T-helper 17 cell (primary cell): ENCODE data around the gene LMTK2. TPM values are rescaled to one million over a fixed set of nuclear protein-coding genes. Genes with fewer than 3 reads are reported as not detected.
A peak's percentile ranks its signal among the peaks of the same experiment; 100 is the strongest.

Experiments
- ATAC-seq: fragments of 150-1000 bp; cut with Tn5 transposase; 2 replicates; pipeline ENCODE4 v1.10.0; 2021; ENCODE audit warnings: mild to moderate bottlenecking, moderate library complexity
- DNase-seq, 3 donors: peaks; one replicate each; pipeline versions ENCODE4 v3.0.0 to v3.0.0-alpha.2; 2020 to 2021
- H3K9me3 ChIP-seq: one replicate; pipeline ENCODE4 v1.7.0; 2013; ENCODE audit warnings: low read length, mild to moderate bottlenecking; ENCODE audit not compliant: control insufficient read depth, poor library complexity, severe bottlenecking
- H3K27ac Mint-ChIP-seq: one replicate; pipeline ENCODE4 v1.8.0; 2022; ENCODE audit warnings: mild to moderate bottlenecking, moderate library complexity, mixed read lengths
- H3K27me3 Mint-ChIP-seq: one replicate; pipeline ENCODE4 v1.8.0; 2022; ENCODE audit warnings: mixed read lengths
- H3K36me3 Mint-ChIP-seq: one replicate; pipeline ENCODE4 v1.8.0; 2022; ENCODE audit warnings: low read depth, mixed read lengths
- H3K4me1 Mint-ChIP-seq: one replicate; pipeline ENCODE4 v1.8.0; 2022; ENCODE audit warnings: mild to moderate bottlenecking, mixed read lengths
- H3K4me3 Mint-ChIP-seq: one replicate; pipeline ENCODE4 v1.8.0; 2022; ENCODE audit warnings: mild to moderate bottlenecking, moderate library complexity, mixed read lengths
- total RNA-seq, 4 donors: library from RNA in 2 of 4; stranded (reverse) in 2 of 4; gene quantifications; one replicate each; pipeline ENCODE4 v1.2.3 and lab custom pipeline; 2022 to 2026

LMTK2 gene
- total RNA-seq, 2 donors from 2014 or later: 16.6 to 35.0 TPM

- ATAC-seq: no peak
- Mint-ChIP-seq H3K27ac (no peak overlapping the region), H3K4me3 (no peak overlapping the region), H3K36me3 (peaks cover 2% of the 10 kb centered on the region), H3K27me3 (no peaks in the 10 kb centered on the region), H3K4me1 (peaks cover 6% of the 10 kb centered on the region)
- H3K9me3 ChIP-seq: no peaks in the 10 kb centered on the region
- DNase-seq: no peak
These were observed 56.6 kb downstream of the LMTK2 start for GRCh38 chr7:98163269-98163668.

GRCh38 chr7:98163704-98164494, 57.2 kb downstream of the LMTK2 start:
- peaks cover 6% of the 10 kb centered on the region for H3K4me1 Mint-ChIP-seq
- H3K27me3 Mint-ChIP-seq: no peaks in the 10 kb centered on the region
- H3K27ac Mint-ChIP-seq: no peak overlapping the region
- no peak for ATAC-seq
- H3K36me3 Mint-ChIP-seq: peaks cover 2% of the 10 kb centered on the region
- H3K4me3 Mint-ChIP-seq: no peak overlapping the region
- DNase-seq: no peak
- no peaks in the 10 kb centered on the region for H3K9me3 ChIP-seq

GRCh38 chr7:98165827-98166667, 59.4 kb downstream of the LMTK2 start:
- Mint-ChIP-seq H3K27ac (no peak overlapping the region), H3K27me3 (no peaks in the 10 kb centered on the region), H3K36me3 (no peaks in the 10 kb centered on the region), H3K4me3 (no peak overlapping the region), H3K4me1 (peaks cover 8% of the 10 kb centered on the region)
- DNase-seq: peak in 1 of 3 donors; percentile 27
- no peaks in the 10 kb centered on the region for H3K9me3 ChIP-seq
- ATAC-seq: peak; percentile 64

GRCh38 chr7:98166668-98166970, 60.0 kb downstream of the LMTK2 start:
- Mint-ChIP-seq H3K27ac (no peak overlapping the region), H3K36me3 (no peaks in the 10 kb centered on the region), H3K4me1 (peaks cover 8% of the 10 kb centered on the region), H3K27me3 (no peaks in the 10 kb centered on the region), H3K4me3 (no peak overlapping the region)
- no peak for ATAC-seq
- H3K9me3 ChIP-seq: no peaks in the 10 kb centered on the region
- DNase-seq: no peak

- H3K4me3 Mint-ChIP-seq: no peak overlapping the region
- H3K27me3 Mint-ChIP-seq: no peaks in the 10 kb centered on the region
- peaks cover 8% of the 10 kb centered on the region for H3K4me1 Mint-ChIP-seq
- H3K9me3 ChIP-seq: no peaks in the 10 kb centered on the region
- peak overlapping the region; percentile 39 for H3K27ac Mint-ChIP-seq
- H3K36me3 Mint-ChIP-seq: no peaks in the 10 kb centered on the region
- DNase-seq: no peak
- ATAC-seq: no peak
These were observed 61.0 kb downstream of the LMTK2 start for GRCh38 chr7:98167653-98168052.

GRCh38 chr7:98168181-98168903, 61.7 kb downstream of the LMTK2 start:
- peak in 2 of 3 donors; percentile 51 to 57 for DNase-seq
- peaks cover 8% of the 10 kb centered on the region for H3K4me1 Mint-ChIP-seq
- no peak overlapping the region for H3K4me3 Mint-ChIP-seq
- no peaks in the 10 kb centered on the region for H3K36me3 Mint-ChIP-seq
- H3K27me3 Mint-ChIP-seq: no peaks in the 10 kb centered on the region
- ATAC-seq: peak; percentile 87
- no peaks in the 10 kb centered on the region for H3K9me3 ChIP-seq
- H3K27ac Mint-ChIP-seq: peak overlapping the region; percentile 39

GRCh38 chr7:98168904-98169621, 62.4 kb downstream of the LMTK2 start:
- no peaks in the 10 kb centered on the region for H3K9me3 ChIP-seq
- no peaks in the 10 kb centered on the region for H3K36me3 Mint-ChIP-seq
- DNase-seq (no peak), ATAC-seq (no peak)
- H3K4me3 Mint-ChIP-seq: no peak overlapping the region
- H3K27me3 Mint-ChIP-seq: no peaks in the 10 kb centered on the region
- H3K27ac Mint-ChIP-seq: no peak overlapping the region
- H3K4me1 Mint-ChIP-seq: peaks cover 8% of the 10 kb centered on the region

GRCh38 chr7:98170966-98171365, 64.3 kb downstream of the LMTK2 start:
- H3K27ac Mint-ChIP-seq: no peak overlapping the region
- H3K27me3 Mint-ChIP-seq: no peaks in the 10 kb centered on the region
- H3K9me3 ChIP-seq: no peaks in the 10 kb centered on the region
- no peak for DNase-seq
- ATAC-seq: no peak
- peaks cover 12% of the 10 kb centered on the region for H3K4me1 Mint-ChIP-seq
- H3K4me3 Mint-ChIP-seq: no peak overlapping the region
- H3K36me3 Mint-ChIP-seq: peaks cover 6% of the 10 kb centered on the region

GRCh38 chr7:98171449-98171848, 64.8 kb downstream of the LMTK2 start:
- Mint-ChIP-seq H3K36me3 (peaks cover 6% of the 10 kb centered on the region), H3K27me3 (no peaks in the 10 kb centered on the region), H3K4me3 (no peak overlapping the region), H3K4me1 (peaks cover 12% of the 10 kb centered on the region), H3K27ac (no peak overlapping the region)
- H3K9me3 ChIP-seq: no peaks in the 10 kb centered on the region
- DNase-seq: no peak
- no peak for ATAC-seq

GRCh38 chr7:98174334-98175259, 67.9 kb downstream of the LMTK2 start:
- ATAC-seq: no peak
- H3K9me3 ChIP-seq: no peaks in the 10 kb centered on the region
- H3K27me3 Mint-ChIP-seq: no peaks in the 10 kb centered on the region
- peaks cover 6% of the 10 kb centered on the region for H3K36me3 Mint-ChIP-seq
- H3K4me3 Mint-ChIP-seq: no peak overlapping the region
- H3K27ac Mint-ChIP-seq: peak overlapping the region; percentile 29
- peaks cover 5% of the 10 kb centered on the region for H3K4me1 Mint-ChIP-seq
- no peak for DNase-seq

GRCh38 chr7:98175260-98175940, 68.7 kb downstream of the LMTK2 start:
- no peaks in the 10 kb centered on the region for H3K27me3 Mint-ChIP-seq
- peaks cover 6% of the 10 kb centered on the region for H3K36me3 Mint-ChIP-seq
- ATAC-seq (no peak), DNase-seq (no peak)
- H3K9me3 ChIP-seq: no peaks in the 10 kb centered on the region
- peaks cover 5% of the 10 kb centered on the region for H3K4me1 Mint-ChIP-seq
- H3K27ac Mint-ChIP-seq: peak overlapping the region; percentile 29
- no peak overlapping the region for H3K4me3 Mint-ChIP-seq

- no peaks in the 10 kb centered on the region for H3K9me3 ChIP-seq
- Mint-ChIP-seq H3K36me3 (peaks cover 6% of the 10 kb centered on the region), H3K27ac (no peak overlapping the region), H3K4me1 (peaks cover 7% of the 10 kb centered on the region), H3K27me3 (no peaks in the 10 kb centered on the region), H3K4me3 (no peak overlapping the region)
- no peak for ATAC-seq
- DNase-seq: no peak
These were observed 70.9 kb downstream of the LMTK2 start for GRCh38 chr7:98177553-98177952.
